HEK293T (cell line): Measurements from ENCODE around the gene SLC2A4RG.

ENCODE experiments used
- CTCF ChIA-PET: fragments of 350-600 bp; formaldehyde crosslinking; extraction: SDS; loops from one replicate; lab custom pipeline; 2021; ENCODE audit warnings: antibody characterized with exemption, inconsistent platforms; lab: Yijun Ruan, JAX
- POLR2A ChIA-PET: fragments of 350-600 bp; formaldehyde crosslinking; extraction: SDS; loops from one replicate; lab custom pipeline; 2020; ENCODE audit warnings: antibody characterized with exemption, inconsistent platforms; lab: Yijun Ruan, JAX
- DNase-seq: peaks from one replicate; pipeline ENCODE4 v3.0.0; 2012; ENCODE audit warnings: mixed read lengths; ENCODE audit errors: extremely low spot score
- ARNT ChIP-seq: fragments of 450-650 bp; IDR thresholded peaks from 2 replicates; pipeline ENCODE4 v1.6.1; 2017; ENCODE audit warnings: mild to moderate bottlenecking
- BHLHE40 ChIP-seq: fragments of 450-650 bp; IDR thresholded peaks from 2 replicates; pipeline ENCODE4 v1.6.1; 2016; ENCODE audit warnings: mild to moderate bottlenecking, moderate library complexity, borderline replicate concordance
- CTBP1 ChIP-seq: fragments of 450-650 bp; IDR thresholded peaks from 2 replicates; pipeline ENCODE4 v1.6.1; 2016; ENCODE audit warnings: borderline replicate concordance
- ELF4 ChIP-seq: fragments of 450-650 bp; IDR thresholded peaks from 2 replicates; pipeline ENCODE4 v1.6.1; 2017; ENCODE audit warnings: antibody characterized with exemption
- FOXA1 ChIP-seq: fragments of 450-650 bp; IDR thresholded peaks from 2 replicates; pipeline ENCODE4 v1.6.1; 2016; ENCODE audit warnings: mild to moderate bottlenecking
- FOXK2 ChIP-seq: fragments of 450-650 bp; IDR thresholded peaks from 2 replicates; pipeline ENCODE4 v1.6.1; 2016; ENCODE audit warnings: mild to moderate bottlenecking
- FOXM1 ChIP-seq: fragments of 450-650 bp; IDR thresholded peaks from 2 replicates; pipeline ENCODE4 v1.6.1; 2017; ENCODE audit warnings: mild to moderate bottlenecking, borderline replicate concordance
- HDGF ChIP-seq: fragments of 450-650 bp; IDR thresholded peaks from 2 replicates; pipeline ENCODE4 v1.6.1; 2017; ENCODE audit warnings: antibody characterized with exemption, borderline replicate concordance
- L3MBTL2 ChIP-seq: fragments of 450-650 bp; conservative IDR thresholded peaks from 2 replicates; pipeline ENCODE4 v1.6.1; 2016; ENCODE audit warnings: mild to moderate bottlenecking
- LEF1 ChIP-seq: fragments of 450-650 bp; IDR thresholded peaks from 2 replicates; pipeline ENCODE4 v1.6.1; 2017; ENCODE audit warnings: mild to moderate bottlenecking, borderline replicate concordance
- NFRKB ChIP-seq: fragments of 450-650 bp; IDR thresholded peaks from 2 replicates; pipeline ENCODE4 v1.6.1; 2016; ENCODE audit warnings: mild to moderate bottlenecking, moderate library complexity
- SP1 ChIP-seq: fragments of 450-650 bp; IDR thresholded peaks from 2 replicates; pipeline ENCODE4 v1.6.1; 2017
- SUZ12 ChIP-seq: fragments of 450-650 bp; IDR thresholded peaks from 2 replicates; pipeline ENCODE4 v1.6.1; 2016; ENCODE audit warnings: mild to moderate bottlenecking
- TARDBP ChIP-seq: fragments of 450-650 bp; IDR thresholded peaks from 2 replicates; pipeline ENCODE4 v1.6.1; 2016
- ZNF384 ChIP-seq: fragments of 450-650 bp; IDR thresholded peaks from 2 replicates; pipeline ENCODE4 v1.6.1; 2016
- TF ChIP-seq, protein P1 (sequence below): fragments of 450-650 bp; IDR thresholded peaks from 2 replicates; pipeline ENCODE4 v1.6.1; 2016

Gene SLC2A4RG

DNA sequence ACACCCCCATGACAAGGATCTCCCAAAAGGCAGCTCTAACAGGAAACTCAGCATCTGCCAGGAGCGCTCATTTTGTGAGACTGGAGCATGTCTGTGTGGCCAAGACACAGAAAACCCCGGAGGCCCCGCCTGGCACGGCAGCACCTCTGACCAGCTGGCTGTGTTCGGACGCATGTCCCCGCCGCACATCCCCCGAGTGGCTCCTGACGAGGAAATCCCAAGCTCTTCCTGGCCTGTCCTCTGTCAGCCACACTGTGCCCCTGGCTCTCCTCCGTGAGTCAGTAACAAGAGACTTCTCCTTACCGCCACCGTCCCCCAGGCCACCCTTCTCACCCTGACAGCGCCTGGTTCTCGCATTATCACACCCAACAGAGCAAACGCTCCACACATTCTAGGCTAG is 14.4 kb downstream of the SLC2A4RG start:
- TF ChIP-seq ARNT, result no peak
- TF ChIP-seq CTBP1, result no peak
- CTCF ChIA-PET, result no interaction called here
- POLR2A ChIA-PET, result no interaction called here
- DNase-seq, result no peak

DNA sequence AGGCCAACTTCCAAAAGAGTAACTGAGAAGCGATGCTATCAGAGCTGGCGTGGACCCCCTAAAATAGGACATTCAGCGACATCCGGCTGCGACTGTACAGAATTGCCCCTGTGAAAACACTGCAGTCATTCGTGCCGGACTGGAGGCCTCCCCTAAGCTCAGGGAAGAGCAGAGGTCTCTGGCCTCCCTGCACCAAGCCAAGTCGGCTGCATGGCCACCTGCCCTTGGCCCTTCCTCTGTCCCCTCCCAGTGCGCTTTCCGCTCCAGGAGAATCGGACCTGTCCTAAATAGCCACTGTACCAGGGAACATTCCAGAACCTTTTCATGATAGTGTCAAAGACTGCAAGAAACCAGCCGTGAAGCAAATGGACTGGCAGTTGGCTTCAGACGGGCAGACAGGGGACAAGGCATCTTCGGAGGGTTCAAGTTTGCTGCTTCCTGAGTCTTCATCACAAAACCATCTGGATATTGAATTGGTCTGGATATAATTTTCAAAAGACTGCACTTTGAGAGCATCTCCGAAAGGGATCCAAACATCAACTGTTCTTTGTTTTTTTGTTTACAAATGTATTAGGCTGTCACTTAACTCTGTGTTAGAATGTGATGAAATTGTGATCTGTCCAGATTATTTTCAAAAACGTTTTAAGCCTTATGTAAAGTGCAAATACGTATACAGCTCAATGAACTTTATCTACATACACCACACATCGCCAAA is 16.5 kb downstream of the SLC2A4RG start:
- ChIA-PET POLR2A (no interaction called here), CTCF (no interaction called here)
- TF ChIP-seq FOXA1, result no peak
- no peak for TF ChIP-seq SP1
- no peak for TF ChIP-seq LEF1
- TF ChIP-seq TARDBP, result no peak
- DNase-seq, result no peak

DNA sequence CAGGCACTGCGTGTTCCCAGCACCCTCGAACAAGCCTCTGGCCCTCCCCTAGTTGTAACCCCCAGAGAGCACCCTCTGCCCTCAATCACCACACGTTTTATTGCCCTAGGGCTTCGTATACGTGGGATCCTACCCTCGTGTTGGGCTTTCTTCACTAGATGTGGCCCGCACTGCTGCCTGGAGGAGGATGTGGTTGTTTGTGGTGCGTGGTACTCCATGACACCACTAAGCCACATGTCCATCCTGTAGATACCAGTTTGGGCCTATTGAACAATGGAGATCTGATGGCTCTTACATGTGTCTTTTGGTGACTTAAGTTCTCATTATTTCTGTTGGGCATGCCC is 17.0 kb downstream of the SLC2A4RG start:
- POLR2A ChIA-PET, result no interaction called here
- DNase-seq, result no peak
- TF ChIP-seq FOXK2 (no peak), CTBP1 (no peak), HDGF (no peak), NFRKB (no peak), SUZ12 (no peak), BHLHE40 (no peak)
- CTCF ChIA-PET, result no interaction called here

DNA sequence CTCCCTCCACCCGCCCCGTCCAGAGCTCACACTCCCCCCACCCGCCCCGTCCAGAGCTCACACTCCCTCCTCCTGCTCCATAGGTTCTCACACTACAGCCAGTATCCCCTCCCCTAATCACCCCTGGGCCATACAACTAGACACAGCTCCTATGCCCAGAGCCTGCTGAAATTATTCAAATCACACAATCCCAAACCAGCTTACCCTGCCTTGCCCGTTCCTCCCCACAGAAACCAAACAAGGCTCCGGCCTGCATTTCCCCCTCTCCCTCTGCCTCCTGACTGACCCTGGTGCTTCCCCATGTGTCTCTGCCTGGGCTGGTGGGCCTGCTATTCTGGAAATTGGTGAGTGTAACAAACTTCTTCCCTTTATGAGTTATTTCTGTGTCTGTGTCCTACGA is 18.6 kb downstream of the SLC2A4RG start:
- ChIA-PET POLR2A (no interaction called here), CTCF (no interaction called here)
- TF ChIP-seq ELF4 (no peak), L3MBTL2 (no peak), ZNF384 (no peak), HDGF (no peak), SUZ12 (no peak), BHLHE40 (no peak), TARDBP (no peak), CTBP1 (no peak), FOXK2 (no peak), LEF1 (no peak), NFRKB (no peak), ARNT (no peak), SP1 (no peak), FOXA1 (no peak), FOXM1 (no peak)
- TF ChIP-seq, protein P1, sequence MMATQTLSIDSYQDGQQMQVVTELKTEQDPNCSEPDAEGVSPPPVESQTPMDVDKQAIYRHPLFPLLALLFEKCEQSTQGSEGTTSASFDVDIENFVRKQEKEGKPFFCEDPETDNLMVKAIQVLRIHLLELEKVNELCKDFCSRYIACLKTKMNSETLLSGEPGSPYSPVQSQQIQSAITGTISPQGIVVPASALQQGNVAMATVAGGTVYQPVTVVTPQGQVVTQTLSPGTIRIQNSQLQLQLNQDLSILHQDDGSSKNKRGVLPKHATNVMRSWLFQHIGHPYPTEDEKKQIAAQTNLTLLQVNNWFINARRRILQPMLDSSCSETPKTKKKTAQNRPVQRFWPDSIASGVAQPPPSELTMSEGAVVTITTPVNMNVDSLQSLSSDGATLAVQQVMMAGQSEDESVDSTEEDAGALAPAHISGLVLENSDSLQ, result no peak

DNA sequence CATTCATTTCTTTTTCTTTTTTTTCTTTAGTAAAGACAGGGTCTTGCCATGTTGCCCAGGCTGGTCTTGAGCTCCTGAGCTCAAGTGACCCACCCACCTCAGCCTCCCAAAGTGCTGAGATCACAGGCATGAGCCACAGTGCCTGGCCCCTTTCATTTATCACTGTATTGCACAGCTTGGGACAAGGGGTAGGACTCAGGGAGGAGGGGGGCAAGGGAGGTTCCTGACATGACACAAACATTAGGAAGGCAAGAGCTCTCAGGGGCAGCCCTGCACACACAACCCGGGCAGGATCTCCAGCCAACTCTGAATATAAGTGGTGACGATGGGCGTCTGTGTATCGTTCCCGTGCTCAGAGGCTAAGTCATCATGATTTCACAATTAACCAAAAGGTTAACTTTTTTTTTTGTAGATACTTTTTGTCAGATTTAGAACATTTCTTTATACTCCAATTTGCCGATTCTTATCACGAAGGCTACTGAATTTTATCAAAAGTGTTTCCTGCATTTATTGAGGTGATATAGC is 19.9 kb downstream of the SLC2A4RG start:
- DNase-seq, result no peak
- POLR2A ChIA-PET, result no interaction called here
- CTCF ChIA-PET, result interaction anchor here (0.6 kb wide), 1 partner anchor 12 kb away, joined by 3 read pairs; no protein-coding TSS in a partner anchor
- no peak for TF ChIP-seq NFRKB
- TF ChIP-seq CTBP1, result no peak
- TF ChIP-seq SUZ12, result no peak
- TF ChIP-seq SP1, result no peak
- no peak for TF ChIP-seq ZNF384
- TF ChIP-seq TARDBP, result no peak
- no peak for TF ChIP-seq ELF4

More for the DNA sequence above, 18.6 kb downstream of the SLC2A4RG start:
- no peak for DNase-seq

DNA sequence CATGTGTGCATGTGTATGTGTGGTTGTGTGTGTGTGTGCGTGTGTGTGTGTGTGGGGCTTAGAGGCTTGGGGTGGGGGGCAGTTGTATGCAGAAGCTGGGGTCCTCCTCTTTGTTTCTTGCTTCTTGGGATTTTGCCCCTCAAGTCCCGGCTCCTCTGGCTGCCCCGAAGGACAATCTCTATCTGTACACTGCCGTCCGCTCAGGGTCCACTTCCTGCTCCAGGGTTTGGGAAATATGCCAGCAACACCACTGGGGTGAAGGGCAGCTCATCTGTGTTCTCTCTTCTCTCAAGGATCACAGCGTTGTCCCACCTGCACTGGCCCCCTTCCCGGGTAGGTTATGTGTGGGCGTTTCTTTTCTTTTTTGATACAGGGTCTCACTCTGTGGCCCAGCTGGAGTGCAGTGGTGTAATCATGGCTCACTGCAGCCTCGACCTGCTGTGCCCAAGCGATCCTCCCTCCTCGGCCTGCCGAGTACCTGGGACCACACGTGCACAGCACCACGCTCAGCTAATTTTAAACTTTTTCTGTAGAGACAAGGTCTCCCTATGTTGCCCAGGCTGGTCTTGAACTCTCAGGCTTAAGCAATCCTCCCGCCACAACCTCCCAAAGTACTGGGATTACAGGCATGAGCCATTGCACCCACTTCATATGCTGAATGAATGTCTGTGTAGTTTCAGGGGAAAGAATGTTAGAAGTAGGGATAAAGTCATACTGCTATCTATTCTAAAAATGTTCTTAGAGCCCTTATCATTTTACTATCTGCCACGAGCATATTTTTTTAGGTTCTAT is 25.7 kb downstream of the SLC2A4RG start:
- ChIA-PET POLR2A (no interaction called here), CTCF (no interaction called here)
- TF ChIP-seq ZNF384, result no peak
- no peak for TF ChIP-seq ELF4
- no peak for TF ChIP-seq HDGF
- TF ChIP-seq LEF1, result no peak
- TF ChIP-seq CTBP1, result no peak
- no peak for TF ChIP-seq NFRKB
- no peak for TF ChIP-seq FOXM1
- no peak for DNase-seq

DNA sequence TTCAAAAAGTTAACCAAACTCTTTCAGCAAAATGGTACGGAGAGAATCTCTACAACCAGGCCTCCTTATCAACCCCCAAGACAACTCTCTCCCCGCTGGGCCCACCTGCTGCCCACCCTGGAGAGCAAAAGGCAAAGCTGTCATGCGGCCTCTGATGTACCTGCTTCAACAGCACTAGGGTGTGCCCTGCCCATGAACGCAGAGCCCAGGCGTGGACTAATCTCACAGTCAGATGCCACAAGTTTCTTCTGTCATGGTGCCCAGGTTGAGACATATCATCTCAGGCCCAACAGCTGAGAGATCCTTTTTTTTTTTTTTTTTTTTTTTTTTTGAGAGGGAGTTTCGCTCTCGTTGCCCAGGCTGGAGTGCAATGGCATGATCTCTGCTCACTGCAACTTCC is 26.3 kb downstream of the SLC2A4RG start:
- ChIA-PET CTCF (no interaction called here), POLR2A (no interaction called here)
- DNase-seq, result no peak
- TF ChIP-seq ELF4 (no peak), SP1 (no peak), ARNT (no peak), CTBP1 (no peak), LEF1 (no peak), TARDBP (no peak), ZNF384 (no peak), HDGF (no peak), SUZ12 (no peak), FOXA1 (no peak), L3MBTL2 (no peak), NFRKB (no peak), BHLHE40 (no peak), FOXM1 (no peak), FOXK2 (no peak)
- TF ChIP-seq, protein P1, result no peak
